HCT116 (cell line): ENCODE measurements around the gene AMZ2. TPM values are rescaled to one million over a fixed set of nuclear protein-coding genes. Genes with fewer than 3 reads are reported as not detected.

ENCODE experiments used
- ATAC-seq: fragments of 200-7000 bp; cut with Tn5 transposase; 2 replicates; pipeline ENCODE4 v1.9.1; 2020; ENCODE audit warnings: mild to moderate bottlenecking, moderate library complexity
- BruUV-seq: library from RNA; stranded (reverse); fragments of 400-500 nt; replicated peaks from 2 replicates; lab custom pipeline; 2021; lab: Mats Ljungman, UMichigan
- CTCF ChIA-PET: fragments of 300-600 bp; sonication (Branson Sonifier 250); formaldehyde crosslinking; loops from one replicate; lab custom pipeline; 2021; ENCODE audit warnings: antibody characterized with exemption; lab: Charles Lee
- POLR2A ChIA-PET: fragments of 300-600, 350-600 bp; sonication (Branson Sonifier 250); formaldehyde crosslinking; loops from one replicate; lab custom pipeline; 2021; ENCODE audit warnings: antibody characterized with exemption; lab: Charles Lee
- RAD21 ChIA-PET, 2 experiments: fragments of 300-600 bp; sonication (Branson Sonifier 250); formaldehyde crosslinking; loops; one replicate each; lab custom pipeline; 2023; ENCODE audit warnings: low total read pairs in 2 of 2; ENCODE audit not compliant: uncharacterized antibody in 2 of 2, unreplicated experiment in 2 of 2, low non-redundant PET in 1 of 2; lab: Charles Lee
- DNase-seq: peaks from one replicate; pipeline ENCODE4 v3.0.0-alpha.2; 2010; ENCODE audit warnings: low read depth, low spot score
- H2AFZ ChIP-seq: fragments of 200-600 bp; shearing (Covaris generic), sonication (generic); 2 replicates; pipeline ENCODE4 v1.6.1; 2017; ENCODE audit warnings: low read depth, mixed run types, mixed read lengths, antibody characterized with exemption, low read length; ENCODE audit not compliant: poor library complexity, severe bottlenecking
- H3K27ac ChIP-seq: 2 replicates; pipeline ENCODE4 v1.5.1; 2012; ENCODE audit warnings: low read depth, low read length
- H3K27me3 ChIP-seq: fragments of 200-600 bp; sonication (generic); 2 replicates; pipeline ENCODE4 v1.6.1; 2016; ENCODE audit warnings: mixed run types, low read length, mixed read lengths; ENCODE audit not compliant: insufficient read depth
- H3K36me3 ChIP-seq, 2 experiments: fragments of 200-500 bp in 1 of 2; fragments of 200-600 bp in 1 of 2; sonication (Bioruptor generic) in 1 of 2; sonication (generic) in 1 of 2; 2 replicates each; pipeline versions ENCODE4 v1.5.1 to v1.6.1; 2014 to 2016; ENCODE audit warnings: low read length in 2 of 2, inconsistent platforms in 1 of 2, mixed read lengths in 1 of 2, mixed run types in 1 of 2; ENCODE audit not compliant: insufficient read depth in 2 of 2, control insufficient read depth in 1 of 2
- H3K4me1 ChIP-seq, 2 experiments: fragments of 200-600 bp in 1 of 2; sonication (generic) in 1 of 2; 2 replicates each; pipeline versions ENCODE4 v1.5.1 to v1.6.1; 2012 to 2017; ENCODE audit warnings: low read length in 2 of 2, inconsistent platforms in 1 of 2, mild to moderate bottlenecking in 1 of 2, mixed read lengths in 1 of 2, mixed run types in 1 of 2, moderate library complexity in 1 of 2; ENCODE audit not compliant: insufficient read depth in 2 of 2, control insufficient read depth in 1 of 2
- H3K4me2 ChIP-seq: fragments of 200-600 bp; sonication (generic); 2 replicates; pipeline ENCODE4 v1.6.1; 2017; ENCODE audit warnings: mixed run types, low read length, mixed read lengths
- H3K4me3 ChIP-seq, 2 experiments: fragments of 200-600 bp in 1 of 2; sonication (generic) in 1 of 2; replicated peaks in 1 of 2; 2 replicates each; pipeline ENCODE4 v1.5.1; 2011 to 2016; ENCODE audit warnings: low read length in 2 of 2, control low read depth in 1 of 2, low read depth in 1 of 2, mild to moderate bottlenecking in 1 of 2, mixed read lengths in 1 of 2, mixed run types in 1 of 2
- H3K79me2 ChIP-seq: fragments of 200-600 bp; sonication (generic); 2 replicates; pipeline ENCODE4 v1.6.1; 2017; ENCODE audit warnings: mild to moderate bottlenecking, mixed run types, low read length, moderate library complexity, mixed read lengths; ENCODE audit not compliant: insufficient read depth
- H3K9ac ChIP-seq: fragments of 200-600 bp; sonication (generic); 2 replicates; pipeline ENCODE4 v1.6.1; 2016; ENCODE audit warnings: low read length, mixed read lengths
- H3K9me2 ChIP-seq: fragments of 200-600 bp; sonication (generic), shearing (Covaris generic); 2 replicates; pipeline ENCODE4 v1.6.1; 2017; ENCODE audit warnings: mixed run types, mild to moderate bottlenecking, moderate library complexity; ENCODE audit not compliant: insufficient read depth
- H3K9me3 ChIP-seq, 2 experiments: fragments of 200-500 bp in 1 of 2; fragments of 200-600 bp in 1 of 2; sonication (Bioruptor generic) in 1 of 2; sonication (generic) in 1 of 2; 2 replicates each; pipeline ENCODE4 v1.6.1; 2014 to 2017; ENCODE audit warnings: low read length in 2 of 2, mixed read lengths in 2 of 2, inconsistent platforms in 1 of 2, low read depth in 1 of 2, mild to moderate bottlenecking in 1 of 2, mixed run types in 1 of 2, moderate library complexity in 1 of 2; ENCODE audit not compliant: control insufficient read depth in 1 of 2, insufficient read depth in 1 of 2
- H4K20me1 ChIP-seq: fragments of 200-600 bp; sonication (generic), shearing (Covaris generic); 2 replicates; pipeline ENCODE4 v1.6.1; 2017; ENCODE audit warnings: mixed run types, mild to moderate bottlenecking, moderate library complexity; ENCODE audit not compliant: insufficient read depth
- CBX3 ChIP-seq: IDR thresholded peaks from 2 replicates; pipeline ENCODE4 v1.6.1; 2012; ENCODE audit warnings: low read depth
- EZH2phosphoT487 ChIP-seq: fragments of 200-600 bp; IDR thresholded peaks from 2 replicates; pipeline ENCODE4 v1.6.1; 2018; ENCODE audit warnings: antibody characterized with exemption, borderline replicate concordance
- FOSL1 ChIP-seq: IDR thresholded peaks from 2 replicates; pipeline ENCODE4 v1.6.1; 2012; ENCODE audit warnings: low read depth
- JUND ChIP-seq: IDR thresholded peaks from 2 replicates; pipeline ENCODE4 v1.6.1; 2012
- POLR2A ChIP-seq: IDR thresholded peaks from 2 replicates; pipeline ENCODE4 v1.7.0; 2011; ENCODE audit warnings: borderline replicate concordance; ENCODE audit not compliant: insufficient read depth, insufficient read length; ENCODE audit errors: extremely low read depth
- POLR2AphosphoS5 ChIP-seq: IDR thresholded peaks from 2 replicates; pipeline ENCODE4 v1.6.1; 2011; ENCODE audit warnings: mild to moderate bottlenecking, low read depth, low read length, moderate library complexity
- RAD21 ChIP-seq: IDR thresholded peaks from 2 replicates; pipeline ENCODE4 v1.6.1; 2012; ENCODE audit warnings: low read depth, mild to moderate bottlenecking
- YY1 ChIP-seq: IDR thresholded peaks from 2 replicates; pipeline ENCODE4 v1.6.1; 2011; ENCODE audit warnings: low read length, low read depth, moderate library complexity, mild to moderate bottlenecking; ENCODE audit not compliant: insufficient replicate concordance; ENCODE audit errors: extremely low read depth
- ZNF274 ChIP-seq: fragments of 200-500 bp; sonication (Bioruptor generic); IDR thresholded peaks from 2 replicates; pipeline ENCODE4 v1.6.1; 2014; ENCODE audit warnings: mild to moderate bottlenecking, low read depth, low read length, inconsistent platforms
- intact Hi-C: fragments of 100-400 bp; cut with micrococcal nuclease; formaldehyde crosslinking; loops from 2 replicates; pipeline ENCODE4 v1.10.0; 2022
- total RNA-seq: library from RNA; stranded (reverse); gene quantifications from one replicate; pipeline ENCODE4 v1.2.1, GENCODE V29; 2021; ENCODE audit not compliant: unreplicated experiment
- TF ChIP-seq, protein P1 (sequence below): IDR thresholded peaks from 2 replicates; pipeline ENCODE4 v1.6.1; 2012
- TF ChIP-seq, protein P2 (sequence below), 3 experiments: fragments of 200-600 bp in 1 of 3; sonication (generic) in 1 of 3; IDR thresholded peaks in 2 of 3; conservative IDR thresholded peaks in 1 of 3; 2 replicates each; pipeline ENCODE4 v1.5.1; 2012 to 2017; ENCODE audit warnings: low read depth in 2 of 3, low read length in 2 of 3, antibody characterized with exemption in 1 of 3, borderline replicate concordance in 1 of 3, control low read depth in 1 of 3, mild to moderate bottlenecking in 1 of 3, mixed read lengths in 1 of 3, mixed run types in 1 of 3, moderate library complexity in 1 of 3; ENCODE audit not compliant: insufficient read depth in 1 of 3
- TF ChIP-seq, protein P3 (sequence below): IDR thresholded peaks from 2 replicates; pipeline ENCODE4 v1.6.1; 2012; ENCODE audit warnings: low read depth

Gene AMZ2
- total RNA-seq, 1 experiment from 2014 or later = 131 TPM

DNA sequence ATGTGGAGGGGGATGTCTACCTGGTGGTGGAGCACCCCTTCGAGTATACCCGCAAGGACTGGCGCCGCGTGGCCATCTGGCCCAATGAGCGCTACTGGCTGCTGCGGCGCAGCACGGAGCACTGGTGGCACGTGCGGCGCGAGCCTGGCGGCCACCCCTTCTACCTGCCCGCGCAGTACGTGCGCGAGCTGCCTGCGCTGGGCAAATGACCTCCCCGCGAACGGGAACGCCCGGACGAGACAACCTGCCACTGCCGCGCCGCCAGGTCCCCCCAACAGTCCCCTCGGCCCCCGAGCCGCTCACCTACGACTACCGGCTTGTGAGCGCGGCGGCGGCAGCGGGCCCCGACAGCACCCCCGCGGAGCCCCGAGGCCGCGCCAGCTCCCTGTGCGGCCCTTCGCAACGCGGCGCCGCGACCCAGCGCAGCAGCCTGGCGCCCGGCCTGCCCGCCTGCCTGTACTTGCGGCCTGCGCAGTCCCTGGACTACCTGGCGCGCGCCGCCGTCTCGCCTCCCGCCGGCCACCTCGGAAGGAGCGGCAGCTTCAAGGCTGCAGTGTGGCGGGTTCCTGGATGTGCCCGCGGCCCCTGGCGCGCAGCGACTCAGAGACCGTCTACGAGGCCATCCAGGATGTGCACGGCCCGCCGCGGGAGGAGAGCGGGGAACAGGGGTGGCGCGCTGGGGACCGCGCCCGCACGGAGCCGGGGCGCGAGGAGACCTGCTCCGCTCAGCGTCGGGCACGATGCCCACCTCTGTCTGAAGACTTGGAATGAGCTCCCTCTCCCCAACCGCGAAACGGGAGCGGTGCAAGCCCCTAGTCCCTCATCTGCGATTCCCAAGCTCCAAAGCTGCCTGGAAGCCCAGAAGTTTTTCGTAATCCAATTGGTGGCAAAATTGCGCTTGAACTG lies 48.7 kb upstream of the AMZ2 start (continued):
- TF ChIP-seq ZNF274 = no peak
- TF ChIP-seq, protein P1, sequence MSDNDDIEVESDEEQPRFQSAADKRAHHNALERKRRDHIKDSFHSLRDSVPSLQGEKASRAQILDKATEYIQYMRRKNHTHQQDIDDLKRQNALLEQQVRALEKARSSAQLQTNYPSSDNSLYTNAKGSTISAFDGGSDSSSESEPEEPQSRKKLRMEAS = no peak

DNA sequence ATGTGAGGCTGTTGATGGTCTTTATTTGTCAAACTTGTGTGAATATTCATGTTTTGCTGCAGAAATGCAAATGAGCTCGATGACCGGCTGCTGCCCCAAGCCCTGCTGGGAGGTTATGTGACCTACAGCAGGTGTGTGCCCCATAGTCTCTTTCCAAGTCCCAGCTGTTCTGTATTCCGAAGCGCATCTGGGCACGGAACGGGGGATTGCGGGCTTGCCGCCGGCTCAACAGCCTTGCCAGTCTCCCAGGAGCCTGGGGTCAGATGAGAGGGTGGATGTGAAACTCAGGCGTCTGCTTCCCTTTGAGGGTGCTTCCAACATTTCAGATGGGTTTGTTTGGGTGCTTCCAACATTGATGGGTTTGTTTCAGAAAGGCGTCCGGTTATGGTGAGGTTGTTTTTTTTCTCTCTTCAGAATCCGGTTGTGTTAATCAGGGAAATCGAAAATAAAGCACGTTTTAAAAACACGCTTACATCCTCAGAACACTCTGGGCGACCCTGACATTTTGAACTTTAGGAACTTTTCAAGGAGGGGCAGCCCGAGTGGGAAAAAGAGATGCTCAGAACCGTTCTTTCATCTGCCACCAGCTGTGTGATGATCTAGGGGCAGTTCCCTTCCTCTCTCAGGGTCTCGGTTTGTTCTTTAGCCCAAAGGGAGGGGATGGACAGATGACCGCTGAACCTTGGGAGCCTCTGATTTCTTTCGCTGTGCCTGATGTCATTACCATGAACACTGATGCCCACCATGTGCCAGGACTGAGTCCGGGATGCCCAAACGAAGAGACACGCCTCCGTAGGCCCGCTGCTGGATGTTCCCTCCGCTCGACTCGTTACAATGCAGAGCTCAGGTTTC lies 47.8 kb upstream of the AMZ2 start:
- Histone ChIP-seq H2AFZ (no peak overlapping the region), H3K27me3 (no peaks in the 10 kb centered on the region)
- intact Hi-C loops = loop anchor here (1.0 to 10.0 kb wide), 3 partner anchors 28 to 395 kb away; no protein-coding TSS in a partner anchor

More for the DNA sequence above, 47.8 kb upstream of the AMZ2 start:
- no peaks in the 10 kb centered on the region for H3K9me3 ChIP-seq
- H3K4me3 ChIP-seq = peak overlapping the region in 1 of 2 experiments; percentile 27; a peak in 3 of 4 replicates
- no peak for DNase-seq
- no peaks in the 10 kb centered on the region for H3K79me2 ChIP-seq
- POLR2A ChIA-PET = interaction anchor here (1.0 to 1.8 kb wide), 3 partner anchors 17 to 49 kb away, joined by 3 to 7 read pairs (median 3); no protein-coding TSS in a partner anchor
- no peak for TF ChIP-seq YY1
- TF ChIP-seq, protein P2, sequence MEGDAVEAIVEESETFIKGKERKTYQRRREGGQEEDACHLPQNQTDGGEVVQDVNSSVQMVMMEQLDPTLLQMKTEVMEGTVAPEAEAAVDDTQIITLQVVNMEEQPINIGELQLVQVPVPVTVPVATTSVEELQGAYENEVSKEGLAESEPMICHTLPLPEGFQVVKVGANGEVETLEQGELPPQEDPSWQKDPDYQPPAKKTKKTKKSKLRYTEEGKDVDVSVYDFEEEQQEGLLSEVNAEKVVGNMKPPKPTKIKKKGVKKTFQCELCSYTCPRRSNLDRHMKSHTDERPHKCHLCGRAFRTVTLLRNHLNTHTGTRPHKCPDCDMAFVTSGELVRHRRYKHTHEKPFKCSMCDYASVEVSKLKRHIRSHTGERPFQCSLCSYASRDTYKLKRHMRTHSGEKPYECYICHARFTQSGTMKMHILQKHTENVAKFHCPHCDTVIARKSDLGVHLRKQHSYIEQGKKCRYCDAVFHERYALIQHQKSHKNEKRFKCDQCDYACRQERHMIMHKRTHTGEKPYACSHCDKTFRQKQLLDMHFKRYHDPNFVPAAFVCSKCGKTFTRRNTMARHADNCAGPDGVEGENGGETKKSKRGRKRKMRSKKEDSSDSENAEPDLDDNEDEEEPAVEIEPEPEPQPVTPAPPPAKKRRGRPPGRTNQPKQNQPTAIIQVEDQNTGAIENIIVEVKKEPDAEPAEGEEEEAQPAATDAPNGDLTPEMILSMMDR (IDR thresholded peaks at IDR 0.05 in 2 of 3, conservative IDR thresholded peaks at IDR 0.05 in 1 of 3; ENCODE audit: borderline replicate concordance in 1 of 3, insufficient read depth in 1 of 3, low read depth in 2 of 3, low read length in 2 of 3) = no peak
- no peak for TF ChIP-seq FOSL1
- no peak for TF ChIP-seq EZH2phosphoT487
- TF ChIP-seq CBX3 = no peak
- no peak for TF ChIP-seq JUND
- TF ChIP-seq POLR2A = no peak
- TF ChIP-seq POLR2AphosphoS5 = no peak
- TF ChIP-seq RAD21 = no peak
- TF ChIP-seq, protein P1 = no peak
- TF ChIP-seq, protein P3, sequence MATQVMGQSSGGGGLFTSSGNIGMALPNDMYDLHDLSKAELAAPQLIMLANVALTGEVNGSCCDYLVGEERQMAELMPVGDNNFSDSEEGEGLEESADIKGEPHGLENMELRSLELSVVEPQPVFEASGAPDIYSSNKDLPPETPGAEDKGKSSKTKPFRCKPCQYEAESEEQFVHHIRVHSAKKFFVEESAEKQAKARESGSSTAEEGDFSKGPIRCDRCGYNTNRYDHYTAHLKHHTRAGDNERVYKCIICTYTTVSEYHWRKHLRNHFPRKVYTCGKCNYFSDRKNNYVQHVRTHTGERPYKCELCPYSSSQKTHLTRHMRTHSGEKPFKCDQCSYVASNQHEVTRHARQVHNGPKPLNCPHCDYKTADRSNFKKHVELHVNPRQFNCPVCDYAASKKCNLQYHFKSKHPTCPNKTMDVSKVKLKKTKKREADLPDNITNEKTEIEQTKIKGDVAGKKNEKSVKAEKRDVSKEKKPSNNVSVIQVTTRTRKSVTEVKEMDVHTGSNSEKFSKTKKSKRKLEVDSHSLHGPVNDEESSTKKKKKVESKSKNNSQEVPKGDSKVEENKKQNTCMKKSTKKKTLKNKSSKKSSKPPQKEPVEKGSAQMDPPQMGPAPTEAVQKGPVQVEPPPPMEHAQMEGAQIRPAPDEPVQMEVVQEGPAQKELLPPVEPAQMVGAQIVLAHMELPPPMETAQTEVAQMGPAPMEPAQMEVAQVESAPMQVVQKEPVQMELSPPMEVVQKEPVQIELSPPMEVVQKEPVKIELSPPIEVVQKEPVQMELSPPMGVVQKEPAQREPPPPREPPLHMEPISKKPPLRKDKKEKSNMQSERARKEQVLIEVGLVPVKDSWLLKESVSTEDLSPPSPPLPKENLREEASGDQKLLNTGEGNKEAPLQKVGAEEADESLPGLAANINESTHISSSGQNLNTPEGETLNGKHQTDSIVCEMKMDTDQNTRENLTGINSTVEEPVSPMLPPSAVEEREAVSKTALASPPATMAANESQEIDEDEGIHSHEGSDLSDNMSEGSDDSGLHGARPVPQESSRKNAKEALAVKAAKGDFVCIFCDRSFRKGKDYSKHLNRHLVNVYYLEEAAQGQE = no peak
- TF ChIP-seq, all 23 proteins: peak for 0
- Histone ChIP-seq H3K4me2 (peak overlapping the region; percentile 65), H3K27ac (no peak overlapping the region), H3K9ac (peak overlapping the region; percentile 22), H4K20me1 (no peaks in the 10 kb centered on the region), H3K4me1 (peaks cover 5 to 24% of the 10 kb centered on the region in 2 experiments; a peak in 3 of 4 replicates), H3K9me2 (no peaks in the 10 kb centered on the region), H3K36me3 (no peaks in the 10 kb centered on the region)
- ChIA-PET CTCF (interaction anchor here (0.6 to 2.6 kb wide), 26 partner anchors 8 to 927 kb away, joined by 3 to 23 read pairs (median 4); partner anchors contain the start of gene WIPI1), RAD21 (interaction anchor here (1.4 to 2.0 kb wide), 2 partner anchors 27 kb away, joined by 6 to 10 read pairs; no protein-coding TSS in a partner anchor)
- no peak for ATAC-seq
- BruUV-seq = no TSS peak
